Measurements from ENCODE around the gene PIWIL1. TPM values are rescaled to one million over a fixed set of nuclear protein-coding genes. Genes with fewer than 3 reads are reported as not detected.

The PIWIL1 gene
- total RNA-seq, 1 experiment from 2014 or later, result not detected

- Histone ChIP-seq H3K4ac (ENCODE audit: low read depth, low read length) (no peak overlapping the region), H3T11ph (ENCODE audit: low read length) (no peak overlapping the region), H2AFZ (ENCODE audit: low read length) (no peak overlapping the region), H3K4me2 (ENCODE audit: insufficient read depth, insufficient read length, low read length) (no peak overlapping the region), H2BK12ac (ENCODE audit: insufficient read length, low read depth, low read length) (no peak overlapping the region), H3K9me3 (ENCODE audit: control insufficient read depth, low read depth, low read length) (no peaks in the 10 kb centered on the region), H3K23ac (ENCODE audit: insufficient read length, low read depth, low read length) (no peak overlapping the region), H3K79me1 (ENCODE audit: insufficient read depth, low read depth, low read length, poor library complexity, severe bottlenecking) (no peaks in the 10 kb centered on the region), H3K79me2 (ENCODE audit: insufficient read depth, low read length) (no peaks in the 10 kb centered on the region), H4K91ac (ENCODE audit: insufficient read length, low read depth, low read length) (no peak overlapping the region), H3K9ac (ENCODE audit: extremely low read depth, insufficient read length, low read length) (no peak overlapping the region), H3K23me2 (ENCODE audit: insufficient read length, low read depth, low read length, poor library complexity, severe bottlenecking) (no peaks in the 10 kb centered on the region), H2AK5ac (ENCODE audit: insufficient read length, low read length) (no peak overlapping the region), H3K4me1 (ENCODE audit: insufficient read depth, low read length) (no peaks in the 10 kb centered on the region), H4K5ac (ENCODE audit: insufficient read length, low read depth, low read length) (no peak overlapping the region), H2BK20ac (ENCODE audit: low read depth, low read length, poor library complexity, severe bottlenecking) (no peak overlapping the region), H2BK15ac (ENCODE audit: low read depth, low read length) (no peak overlapping the region), H3K27ac (ENCODE audit: insufficient read length, low read depth, low read length) (no peak overlapping the region), H4K20me1 (ENCODE audit: control insufficient read depth, insufficient read depth, insufficient read length) (no peaks in the 10 kb centered on the region), H3K56ac (ENCODE audit: insufficient read length, low read depth, low read length) (no peak overlapping the region), H3K27me3 (ENCODE audit: insufficient read depth, low read length) (no peaks in the 10 kb centered on the region), H4K8ac (replicated peaks; ENCODE audit: insufficient read length, low read depth, low read length) (no peak overlapping the region), H2BK120ac (ENCODE audit: low read depth, low read length, poor library complexity, severe bottlenecking) (no peak overlapping the region), H2BK5ac (ENCODE audit: insufficient read length, low read length) (no peak overlapping the region), H3K18ac (ENCODE audit: insufficient read length, low read depth, low read length) (no peak overlapping the region), H3K14ac (ENCODE audit: insufficient read depth, low read length) (no peak overlapping the region)
- Mint-ChIP-seq H3K9me3 (no peaks in the 10 kb centered on the region), H3K4me1 (peaks cover 6 to 8% of the 10 kb centered on the region in 2 experiments), H3K36me3 (ENCODE audit: insufficient read depth in 1 of 3, low read depth in 3 of 3) (no peaks in the 10 kb centered on the region), H3K27ac (peak overlapping the region in 1 of 3 experiments; percentile 59; a peak in 1 of 7 replicates), H3K27me3 (ENCODE audit: low read depth) (peaks cover 11% of the 10 kb centered on the region), H3K4me3 (no peak overlapping the region)
- WGBS (ENCODE audit: extremely low coverage, insufficient read length, low lambda C conversion rate), result no CpG with 5 or more reads among the region's 5 CpGs
- TF ChIP-seq CTCF (conservative IDR thresholded peaks at IDR 0.05), result peak; percentile 39; the same call in 2 of the 3 replicates
- DNase-seq, result no peak
Measured at GRCh38 chr12:130342842-130343241, 5.2 kb downstream of the PIWIL1 start.
